ENCODE results near the gene POMGNT1.

The POMGNT1 gene

GRCh38 chr1:46218443-46218842, 20.2 kb upstream of the POMGNT1 start:
- DNase-seq (ENCODE audit: extremely low read depth, low read depth), result no peak
- no peak for TF ChIP-seq CTCF (IDR thresholded peaks at IDR 0.05; ENCODE audit: low read depth, low read length)

- DNase-seq (ENCODE audit: extremely low read depth, low read depth), result no peak
- no peak for TF ChIP-seq CTCF (IDR thresholded peaks at IDR 0.05; ENCODE audit: low read depth, low read length)
Measured at GRCh38 chr1:46215504-46215903, 17.3 kb upstream of the POMGNT1 start.

- TF ChIP-seq CTCF (IDR thresholded peaks at IDR 0.05; ENCODE audit: low read depth, low read length), result no peak
- no peak for DNase-seq (ENCODE audit: extremely low read depth, low read depth)
Measured at GRCh38 chr1:46211051-46211450, 12.8 kb upstream of the POMGNT1 start.

- no peak for DNase-seq (ENCODE audit: extremely low read depth, low read depth)
- no peak for TF ChIP-seq CTCF (IDR thresholded peaks at IDR 0.05; ENCODE audit: low read depth, low read length)
Measured at GRCh38 chr1:46210561-46210960, 12.3 kb upstream of the POMGNT1 start.

GRCh38 chr1:46206399-46206798, 8.2 kb upstream of the POMGNT1 start:
- DNase-seq (ENCODE audit: extremely low read depth, low read depth), result no peak
- TF ChIP-seq CTCF (IDR thresholded peaks at IDR 0.05; ENCODE audit: low read depth, low read length), result no peak

- no peak for TF ChIP-seq CTCF (IDR thresholded peaks at IDR 0.05; ENCODE audit: low read depth, low read length)
- DNase-seq (ENCODE audit: extremely low read depth, low read depth), result no peak
Measured at GRCh38 chr1:46205791-46206190, 7.6 kb upstream of the POMGNT1 start.

GRCh38 chr1:46205141-46205540, 6.9 kb upstream of the POMGNT1 start:
- TF ChIP-seq CTCF (IDR thresholded peaks at IDR 0.05; ENCODE audit: low read depth, low read length), result no peak

More at GRCh38 chr1:46205141-46205540, 6.9 kb upstream of the POMGNT1 start:
- no peak for DNase-seq (ENCODE audit: extremely low read depth, low read depth)
